SK-N-SH (cell line): Measurements from ENCODE around the gene GRM1.

Source experiments
- EP300 ChIP-seq, 2 experiments: IDR thresholded peaks; 2 replicates each; pipeline versions ENCODE4 v1.4.0 to v1.6.1; 2012; ENCODE audit warnings: borderline replicate concordance in 1 of 2, low read depth in 1 of 2, low read length in 1 of 2
- GATA2 ChIP-seq: sonication (generic); formaldehyde crosslinking; IDR thresholded peaks from 2 replicates; pipeline ENCODE4 v1.5.0; 2020; ENCODE audit warnings: mild to moderate bottlenecking, missing genetic modification reagents
- MEF2A ChIP-seq: IDR thresholded peaks from 2 replicates; pipeline ENCODE4 v1.4.0; 2012; ENCODE audit warnings: low read depth, borderline replicate concordance
- RAD21 ChIP-seq: IDR thresholded peaks from 2 replicates; pipeline ENCODE4 v1.6.1; 2012; ENCODE audit warnings: mild to moderate bottlenecking, low read length
- RCOR1 ChIP-seq: fragments of 150-350 bp; IDR thresholded peaks from 2 replicates; pipeline ENCODE4 v1.6.1; 2017; ENCODE audit warnings: antibody characterized with exemption, low read length
- TAF1 ChIP-seq: IDR thresholded peaks from 2 replicates; pipeline ENCODE4 v1.6.1; 2012; ENCODE audit warnings: low read depth, mild to moderate bottlenecking, low read length, moderate library complexity, borderline replicate concordance

GRCh38 chr6:146169872-146170271 lies 141.0 kb downstream of the GRM1 start:
- TF ChIP-seq MEF2A: no peak
- no peak for TF ChIP-seq RAD21
- no peak for TF ChIP-seq TAF1
- TF ChIP-seq EP300 (IDR thresholded peaks at IDR 0.05; ENCODE audit: borderline replicate concordance in 1 of 2, low read depth in 1 of 2, low read length in 1 of 2): no peak
- no peak for TF ChIP-seq RCOR1
- no peak for TF ChIP-seq GATA2 (CRISPR knock-in tag)
